GM23338 (cell line): ENCODE measurements around the gene ARL11. TPM values are rescaled to one million over a fixed set of nuclear protein-coding genes. Genes with fewer than 3 reads are reported as not detected.

Experiments
- ATAC-seq: fragments of 200-7000 bp; cut with Tn5 transposase; 3 replicates; pipeline ENCODE4 v1.9.1; 2020
- DNase-seq: peaks from one replicate; pipeline ENCODE4 v3.0.0-alpha.2; 2015; ENCODE audit warnings: low spot score
- H2AFZ ChIP-seq: fragments of 200-600 bp; sonication (generic); 2 replicates; pipeline ENCODE4 v1.8.0; 2016; ENCODE audit warnings: antibody characterized with exemption, mild to moderate bottlenecking, moderate library complexity
- H3F3A ChIP-seq: fragments of 200-600 bp; sonication (generic); replicated peaks from 2 replicates; pipeline ENCODE4 v1.8.0; 2017; ENCODE audit warnings: antibody characterized with exemption, mixed run types, low read depth
- H3K27ac ChIP-seq: fragments of 200-600 bp; sonication (generic); 2 replicates; pipeline ENCODE4 v1.6.1; 2016; ENCODE audit warnings: low read depth
- H3K27me3 ChIP-seq: fragments of 200-600 bp; sonication (generic); 2 replicates; pipeline ENCODE4 v1.8.0; 2016; ENCODE audit warnings: mild to moderate bottlenecking, mixed run types, moderate library complexity; ENCODE audit not compliant: insufficient read depth
- H3K36me3 ChIP-seq: fragments of 200-600 bp; sonication (generic); 2 replicates; pipeline ENCODE4 v1.8.0; 2016; ENCODE audit warnings: mild to moderate bottlenecking; ENCODE audit not compliant: insufficient read depth
- H3K4me1 ChIP-seq: fragments of 200-600 bp; sonication (generic); 2 replicates; pipeline ENCODE4 v1.8.0; 2016; ENCODE audit warnings: mild to moderate bottlenecking, moderate library complexity; ENCODE audit not compliant: insufficient read depth
- H3K4me2 ChIP-seq: fragments of 200-600 bp; sonication (generic); 2 replicates; pipeline ENCODE4 v1.7.1; 2017; ENCODE audit warnings: mixed run types
- H3K4me3 ChIP-seq: fragments of 200-600 bp; sonication (generic); 2 replicates; pipeline ENCODE4 v1.6.1; 2016; ENCODE audit warnings: mixed run types
- H3K79me2 ChIP-seq: fragments of 200-600 bp; sonication (generic); replicated peaks from 2 replicates; pipeline ENCODE4 v1.8.0; 2017; ENCODE audit warnings: mild to moderate bottlenecking; ENCODE audit not compliant: insufficient read depth
- H3K9me2 ChIP-seq: fragments of 200-600 bp; sonication (generic); 2 replicates; pipeline ENCODE4 v1.8.0; 2017; ENCODE audit not compliant: insufficient read depth
- H4K20me1 ChIP-seq: fragments of 200-600 bp; sonication (generic); replicated peaks from 2 replicates; pipeline ENCODE4 v1.8.0; 2017; ENCODE audit warnings: mild to moderate bottlenecking; ENCODE audit not compliant: insufficient read depth
- H3K27ac Mint-ChIP-seq: 2 replicates; pipeline ENCODE4 v1.8.0; 2020; ENCODE audit warnings: inconsistent platforms, mild to moderate bottlenecking, moderate library complexity, mixed read lengths
- H3K27me3 Mint-ChIP-seq: 3 replicates; pipeline ENCODE4 v1.8.0; 2022; ENCODE audit warnings: low read depth, mild to moderate bottlenecking, moderate library complexity, mixed read lengths, inconsistent platforms; ENCODE audit not compliant: insufficient read depth, poor library complexity
- H3K36me3 Mint-ChIP-seq: 3 replicates; pipeline ENCODE4 v1.8.0; 2021; ENCODE audit warnings: low read depth, mild to moderate bottlenecking, inconsistent platforms, moderate library complexity, mixed read lengths
- H3K4me1 Mint-ChIP-seq: 3 replicates; pipeline ENCODE4 v1.8.0; 2020; ENCODE audit warnings: mild to moderate bottlenecking, inconsistent platforms, mixed read lengths
- H3K4me3 Mint-ChIP-seq: 3 replicates; pipeline ENCODE4 v1.8.0; 2021; ENCODE audit warnings: moderate library complexity, mild to moderate bottlenecking, inconsistent platforms, mixed read lengths
- H3K9me3 Mint-ChIP-seq: 3 replicates; pipeline ENCODE4 v1.8.0; 2020; ENCODE audit warnings: moderate library complexity, mild to moderate bottlenecking, inconsistent platforms, mixed read lengths
- EZH2 ChIP-seq: fragments of 200-600 bp; sonication (generic); IDR thresholded peaks from one replicate; pipeline ENCODE4 v1.8.0; 2017; ENCODE audit warnings: antibody characterized with exemption, mild to moderate bottlenecking, low read depth; ENCODE audit not compliant: unreplicated experiment
- STAT1 ChIP-seq: IDR thresholded peaks from one replicate; pipeline ENCODE4 v1.6.1; 2016; ENCODE audit warnings: antibody characterized with exemption; ENCODE audit not compliant: unreplicated experiment
- polyA plus RNA-seq: library from polyadenylated mRNA; unstranded; fragments of >200 nt; fragmentation: Nextera tagmentation; extraction: Ambion mirVana; gene quantifications from 2 replicates; pipeline ENCODE4 v1.2.1, GENCODE V29; 2016
- total RNA-seq: library from RNA; depleted of rRNA; stranded (reverse); fragments of >200 nt; shearing (Covaris generic); gene quantifications from 2 replicates; pipeline ENCODE4 v1.2.3, GENCODE V29; 2014
- TF ChIP-seq, protein P1 (sequence below): IDR thresholded peaks from one replicate; pipeline ENCODE4 v1.6.1; 2018; ENCODE audit warnings: antibody characterized with exemption; ENCODE audit not compliant: unreplicated experiment
- TF ChIP-seq, protein P2 (sequence below): fragments of 250-450 bp; sonication (Bioruptor Pico); IDR thresholded peaks from 2 replicates; pipeline ENCODE4 v1.5.0; 2020; ENCODE audit warnings: mild to moderate bottlenecking, moderate library complexity

The ARL11 gene
- total and polyA plus RNA-seq, 2 experiments from 2014 or later, result 0.32 to 0.52 TPM

DNA sequence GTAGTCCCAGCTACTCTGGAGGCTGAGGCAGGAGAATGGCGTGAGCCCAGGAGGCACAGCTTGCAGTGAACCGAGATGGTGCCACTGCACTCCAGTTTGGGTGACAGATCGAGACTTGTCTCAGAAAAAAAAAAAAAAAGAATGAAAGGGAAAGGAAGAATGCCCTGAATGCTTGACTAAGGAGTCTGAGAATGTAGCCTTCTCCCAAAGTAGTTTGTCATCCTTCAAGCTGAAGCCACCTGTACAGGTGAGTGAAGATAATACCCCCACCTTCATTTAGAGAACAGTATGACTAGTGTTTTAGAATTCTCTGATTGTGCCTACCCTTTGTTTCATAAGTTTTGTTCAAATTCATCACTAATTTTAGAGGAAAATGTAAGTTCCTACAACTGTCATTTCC is 48.8 kb upstream of the ARL11 start:
- peaks cover 37% of the 10 kb centered on the region for H3K79me2 ChIP-seq
- ATAC-seq, result no peak
- peaks cover 19% of the 10 kb centered on the region; the same call in 2 of the 3 replicates for H3K36me3 Mint-ChIP-seq

More for the DNA sequence above, 48.8 kb upstream of the ARL11 start:
- Histone ChIP-seq H3F3A (no peaks in the 10 kb centered on the region), H3K36me3 (peaks cover 9% of the 10 kb centered on the region), H3K27me3 (peaks cover 6% of the 10 kb centered on the region; the same call in 1 of the 2 replicates), H4K20me1 (no peaks in the 10 kb centered on the region; the same call in 1 of the 2 replicates), H2AFZ (no peak overlapping the region), H3K9me2 (no peaks in the 10 kb centered on the region), H3K4me1 (peaks cover 7% of the 10 kb centered on the region), H3K27ac (no peak overlapping the region), H3K4me2 (no peak overlapping the region), H3K4me3 (no peak overlapping the region)
- Mint-ChIP-seq H3K27me3 (peaks cover 3% of the 10 kb centered on the region), H3K4me3 (no peak overlapping the region), H3K27ac (no peak overlapping the region), H3K9me3 (peaks cover 3% of the 10 kb centered on the region; the same call in 1 of the 3 replicates), H3K4me1 (peaks cover 2% of the 10 kb centered on the region; the same call in 2 of the 3 replicates)
- DNase-seq, result no peak
- no peak for TF ChIP-seq EZH2
- TF ChIP-seq, protein P1, sequence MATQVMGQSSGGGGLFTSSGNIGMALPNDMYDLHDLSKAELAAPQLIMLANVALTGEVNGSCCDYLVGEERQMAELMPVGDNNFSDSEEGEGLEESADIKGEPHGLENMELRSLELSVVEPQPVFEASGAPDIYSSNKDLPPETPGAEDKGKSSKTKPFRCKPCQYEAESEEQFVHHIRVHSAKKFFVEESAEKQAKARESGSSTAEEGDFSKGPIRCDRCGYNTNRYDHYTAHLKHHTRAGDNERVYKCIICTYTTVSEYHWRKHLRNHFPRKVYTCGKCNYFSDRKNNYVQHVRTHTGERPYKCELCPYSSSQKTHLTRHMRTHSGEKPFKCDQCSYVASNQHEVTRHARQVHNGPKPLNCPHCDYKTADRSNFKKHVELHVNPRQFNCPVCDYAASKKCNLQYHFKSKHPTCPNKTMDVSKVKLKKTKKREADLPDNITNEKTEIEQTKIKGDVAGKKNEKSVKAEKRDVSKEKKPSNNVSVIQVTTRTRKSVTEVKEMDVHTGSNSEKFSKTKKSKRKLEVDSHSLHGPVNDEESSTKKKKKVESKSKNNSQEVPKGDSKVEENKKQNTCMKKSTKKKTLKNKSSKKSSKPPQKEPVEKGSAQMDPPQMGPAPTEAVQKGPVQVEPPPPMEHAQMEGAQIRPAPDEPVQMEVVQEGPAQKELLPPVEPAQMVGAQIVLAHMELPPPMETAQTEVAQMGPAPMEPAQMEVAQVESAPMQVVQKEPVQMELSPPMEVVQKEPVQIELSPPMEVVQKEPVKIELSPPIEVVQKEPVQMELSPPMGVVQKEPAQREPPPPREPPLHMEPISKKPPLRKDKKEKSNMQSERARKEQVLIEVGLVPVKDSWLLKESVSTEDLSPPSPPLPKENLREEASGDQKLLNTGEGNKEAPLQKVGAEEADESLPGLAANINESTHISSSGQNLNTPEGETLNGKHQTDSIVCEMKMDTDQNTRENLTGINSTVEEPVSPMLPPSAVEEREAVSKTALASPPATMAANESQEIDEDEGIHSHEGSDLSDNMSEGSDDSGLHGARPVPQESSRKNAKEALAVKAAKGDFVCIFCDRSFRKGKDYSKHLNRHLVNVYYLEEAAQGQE, result no peak
- TF ChIP-seq STAT1, result no peak
- TF ChIP-seq, protein P2, sequence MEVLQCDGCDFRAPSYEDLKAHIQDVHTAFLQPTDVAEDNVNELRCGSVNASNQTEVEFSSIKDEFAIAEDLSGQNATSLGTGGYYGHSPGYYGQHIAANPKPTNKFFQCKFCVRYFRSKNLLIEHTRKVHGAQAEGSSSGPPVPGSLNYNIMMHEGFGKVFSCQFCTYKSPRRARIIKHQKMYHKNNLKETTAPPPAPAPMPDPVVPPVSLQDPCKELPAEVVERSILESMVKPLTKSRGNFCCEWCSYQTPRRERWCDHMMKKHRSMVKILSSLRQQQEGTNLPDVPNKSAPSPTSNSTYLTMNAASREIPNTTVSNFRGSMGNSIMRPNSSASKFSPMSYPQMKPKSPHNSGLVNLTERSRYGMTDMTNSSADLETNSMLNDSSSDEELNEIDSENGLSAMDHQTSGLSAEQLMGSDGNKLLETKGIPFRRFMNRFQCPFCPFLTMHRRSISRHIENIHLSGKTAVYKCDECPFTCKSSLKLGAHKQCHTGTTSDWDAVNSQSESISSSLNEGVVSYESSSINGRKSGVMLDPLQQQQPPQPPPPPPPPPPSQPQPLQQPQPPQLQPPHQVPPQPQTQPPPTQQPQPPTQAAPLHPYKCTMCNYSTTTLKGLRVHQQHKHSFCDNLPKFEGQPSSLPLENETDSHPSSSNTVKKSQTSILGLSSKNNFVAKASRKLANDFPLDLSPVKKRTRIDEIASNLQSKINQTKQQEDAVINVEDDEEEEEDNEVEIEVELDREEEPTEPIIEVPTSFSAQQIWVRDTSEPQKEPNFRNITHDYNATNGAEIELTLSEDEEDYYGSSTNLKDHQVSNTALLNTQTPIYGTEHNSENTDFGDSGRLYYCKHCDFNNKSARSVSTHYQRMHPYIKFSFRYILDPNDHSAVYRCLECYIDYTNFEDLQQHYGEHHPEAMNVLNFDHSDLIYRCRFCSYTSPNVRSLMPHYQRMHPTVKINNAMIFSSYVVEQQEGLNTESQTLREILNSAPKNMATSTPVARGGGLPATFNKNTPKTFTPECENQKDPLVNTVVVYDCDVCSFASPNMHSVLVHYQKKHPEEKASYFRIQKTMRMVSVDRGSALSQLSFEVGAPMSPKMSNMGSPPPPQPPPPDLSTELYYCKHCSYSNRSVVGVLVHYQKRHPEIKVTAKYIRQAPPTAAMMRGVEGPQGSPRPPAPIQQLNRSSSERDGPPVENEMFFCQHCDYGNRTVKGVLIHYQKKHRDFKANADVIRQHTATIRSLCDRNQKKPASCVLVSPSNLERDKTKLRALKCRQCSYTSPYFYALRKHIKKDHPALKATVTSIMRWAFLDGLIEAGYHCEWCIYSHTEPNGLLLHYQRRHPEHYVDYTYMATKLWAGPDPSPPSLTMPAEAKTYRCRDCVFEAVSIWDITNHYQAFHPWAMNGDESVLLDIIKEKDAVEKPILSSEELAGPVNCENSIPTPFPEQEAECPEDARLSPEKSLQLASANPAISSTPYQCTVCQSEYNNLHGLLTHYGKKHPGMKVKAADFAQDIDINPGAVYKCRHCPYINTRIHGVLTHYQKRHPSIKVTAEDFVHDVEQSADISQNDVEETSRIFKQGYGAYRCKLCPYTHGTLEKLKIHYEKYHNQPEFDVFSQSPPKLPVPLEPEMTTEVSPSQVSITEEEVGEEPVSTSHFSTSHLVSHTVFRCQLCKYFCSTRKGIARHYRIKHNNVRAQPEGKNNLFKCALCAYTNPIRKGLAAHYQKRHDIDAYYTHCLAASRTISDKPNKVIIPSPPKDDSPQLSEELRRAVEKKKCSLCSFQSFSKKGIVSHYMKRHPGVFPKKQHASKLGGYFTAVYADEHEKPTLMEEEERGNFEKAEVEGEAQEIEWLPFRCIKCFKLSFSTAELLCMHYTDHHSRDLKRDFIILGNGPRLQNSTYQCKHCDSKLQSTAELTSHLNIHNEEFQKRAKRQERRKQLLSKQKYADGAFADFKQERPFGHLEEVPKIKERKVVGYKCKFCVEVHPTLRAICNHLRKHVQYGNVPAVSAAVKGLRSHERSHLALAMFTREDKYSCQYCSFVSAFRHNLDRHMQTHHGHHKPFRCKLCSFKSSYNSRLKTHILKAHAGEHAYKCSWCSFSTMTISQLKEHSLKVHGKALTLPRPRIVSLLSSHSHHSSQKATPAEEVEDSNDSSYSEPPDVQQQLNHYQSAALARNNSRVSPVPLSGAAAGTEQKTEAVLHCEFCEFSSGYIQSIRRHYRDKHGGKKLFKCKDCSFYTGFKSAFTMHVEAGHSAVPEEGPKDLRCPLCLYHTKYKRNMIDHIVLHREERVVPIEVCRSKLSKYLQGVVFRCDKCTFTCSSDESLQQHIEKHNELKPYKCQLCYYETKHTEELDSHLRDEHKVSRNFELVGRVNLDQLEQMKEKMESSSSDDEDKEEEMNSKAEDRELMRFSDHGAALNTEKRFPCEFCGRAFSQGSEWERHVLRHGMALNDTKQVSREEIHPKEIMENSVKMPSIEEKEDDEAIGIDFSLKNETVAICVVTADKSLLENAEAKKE, result no peak
